HG03460 (cell line): ENCODE measurements around the gene PPM1H.

Experiments used
- ATAC-seq: cut with Tn5 transposase; IDR thresholded peaks from one replicate; pipeline ENCODE4 v1.9.1; 2021; ENCODE audit not compliant: unreplicated experiment

Gene PPM1H

GRCh38 chr12:62625228-62625627 lies 309.7 kb downstream of the PPM1H start:
- ATAC-seq = no peak

DNA sequence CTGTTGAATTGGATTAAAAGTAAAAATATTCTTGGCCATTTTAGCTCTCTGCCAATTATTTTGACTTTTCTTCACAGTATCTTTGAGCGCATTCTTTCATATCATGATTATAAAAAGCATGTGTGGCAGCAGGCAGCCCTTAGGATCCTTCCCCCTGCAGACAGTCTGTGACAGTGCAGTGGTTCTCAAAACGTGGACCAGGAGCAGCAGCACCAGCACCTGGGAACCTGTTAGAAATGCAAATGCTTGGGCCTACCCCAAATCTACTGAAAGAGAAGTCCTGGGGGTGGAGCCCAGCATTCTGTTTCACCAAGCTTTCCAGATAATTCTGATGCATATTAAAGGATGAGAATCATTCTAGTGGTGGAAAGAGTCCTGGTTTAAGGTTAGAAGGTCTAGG lies 312.8 kb downstream of the PPM1H start:
- no peak for ATAC-seq

DNA sequence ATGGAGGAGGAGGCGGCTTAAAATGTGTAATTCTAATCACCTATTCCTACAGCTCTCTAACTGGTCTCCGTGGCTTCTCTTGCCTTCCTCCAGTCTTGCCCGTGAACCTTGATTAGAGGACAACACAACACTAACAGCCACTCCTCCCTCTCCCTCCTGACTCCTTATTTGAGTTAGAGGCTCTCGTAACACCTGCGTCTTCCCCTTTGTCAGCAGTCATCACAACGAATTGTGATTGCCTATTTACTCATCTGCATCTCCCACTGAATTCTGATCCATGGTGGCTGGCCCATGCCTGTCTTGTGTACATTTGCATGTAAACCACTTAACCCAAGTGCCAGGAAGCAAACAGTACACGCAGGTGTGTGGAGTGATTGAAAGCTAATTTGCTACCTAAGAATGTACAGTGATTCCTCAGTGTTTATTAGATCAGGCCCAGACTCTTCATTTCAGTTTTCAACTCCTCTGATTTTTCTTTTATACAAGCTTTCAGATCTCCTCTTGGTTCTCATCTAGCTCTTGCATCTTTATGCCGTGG lies 313.8 kb downstream of the PPM1H start:
- ATAC-seq = no peak

GRCh38 chr12:62618930-62619329 lies 316.0 kb downstream of the PPM1H start:
- ATAC-seq = no peak

DNA sequence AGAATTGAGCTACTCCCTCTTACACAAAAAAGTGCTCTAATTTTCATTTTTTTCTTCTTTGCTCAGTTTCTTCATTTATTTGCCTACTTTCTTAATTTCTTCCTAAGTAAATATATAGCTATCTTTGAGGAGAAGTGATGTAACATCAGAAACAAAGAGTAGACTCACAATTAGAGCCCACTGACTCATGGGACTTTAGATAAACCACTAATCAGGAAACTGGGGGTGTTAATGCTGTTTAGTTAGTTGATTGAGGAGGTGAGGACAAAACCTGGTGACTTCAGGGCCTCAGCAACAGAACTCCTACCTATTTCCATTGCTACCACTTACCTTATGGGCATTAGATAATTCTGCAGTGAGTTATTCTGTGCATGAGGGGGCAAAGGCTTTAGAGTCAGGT lies 316.6 kb downstream of the PPM1H start:
- no peak for ATAC-seq

DNA sequence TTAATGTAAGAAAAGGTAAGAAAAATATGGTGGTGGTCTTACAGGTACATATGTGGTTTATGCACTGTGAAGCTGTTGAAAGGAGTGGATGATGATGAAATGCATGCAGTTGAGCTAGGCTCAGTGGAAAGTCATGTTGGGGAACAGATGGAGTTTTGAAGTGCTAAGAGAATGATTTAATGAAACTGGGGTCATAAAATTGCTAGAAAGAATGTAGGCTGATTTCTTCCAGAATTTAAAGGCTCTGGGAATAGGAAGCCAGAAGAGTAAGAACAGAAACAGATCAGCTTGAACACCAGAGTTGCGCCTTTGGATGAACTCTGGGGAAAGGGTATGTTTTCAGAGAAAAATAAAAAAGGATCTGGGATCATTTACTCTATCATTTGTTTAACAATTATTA lies 321.9 kb downstream of the PPM1H start:
- ATAC-seq = no peak

GRCh38 chr12:62606654-62607053 lies 328.3 kb downstream of the PPM1H start:
- no peak for ATAC-seq

- no peak for ATAC-seq
Observed at GRCh38 chr12:62605981-62606380, 329.0 kb downstream of the PPM1H start.

DNA sequence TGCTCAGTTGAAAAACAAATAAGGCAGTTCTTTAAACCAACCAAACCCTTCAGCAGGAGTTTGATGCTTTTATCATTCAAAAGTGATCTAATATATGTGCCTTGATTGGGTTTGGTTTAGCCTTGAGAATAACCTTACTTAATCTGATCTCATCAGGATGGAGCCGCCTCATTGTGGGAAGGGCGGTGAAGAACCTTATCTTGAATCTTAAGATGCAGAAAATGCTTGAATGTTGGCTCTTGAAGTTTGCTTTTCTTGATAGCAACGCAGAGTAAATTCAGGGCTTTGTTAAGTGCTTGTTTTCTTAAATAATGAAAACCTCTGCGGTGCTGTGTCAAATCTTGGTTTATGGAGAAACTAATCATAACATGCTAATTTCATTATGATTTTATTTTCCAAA lies 330.1 kb downstream of the PPM1H start:
- no peak for ATAC-seq

DNA sequence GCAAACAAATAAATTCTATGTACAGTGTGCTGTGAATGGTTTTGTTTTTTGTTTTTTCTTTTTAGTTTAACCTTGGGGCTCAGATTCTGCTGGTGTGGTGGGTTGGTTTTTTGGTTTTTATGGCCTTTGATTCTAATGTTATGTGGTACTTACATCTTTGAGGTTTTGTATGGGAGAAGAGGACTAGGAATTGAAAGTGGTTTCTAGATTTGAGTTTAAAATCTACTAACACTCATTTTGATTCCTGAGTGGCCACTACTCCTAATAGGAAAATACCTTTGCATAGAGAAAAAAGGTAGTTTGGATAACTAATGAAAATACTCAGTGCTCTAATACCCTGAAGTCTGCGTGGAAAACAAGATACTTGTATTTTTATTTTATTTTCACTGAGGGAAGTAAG lies 330.6 kb downstream of the PPM1H start:
- ATAC-seq = no peak

DNA sequence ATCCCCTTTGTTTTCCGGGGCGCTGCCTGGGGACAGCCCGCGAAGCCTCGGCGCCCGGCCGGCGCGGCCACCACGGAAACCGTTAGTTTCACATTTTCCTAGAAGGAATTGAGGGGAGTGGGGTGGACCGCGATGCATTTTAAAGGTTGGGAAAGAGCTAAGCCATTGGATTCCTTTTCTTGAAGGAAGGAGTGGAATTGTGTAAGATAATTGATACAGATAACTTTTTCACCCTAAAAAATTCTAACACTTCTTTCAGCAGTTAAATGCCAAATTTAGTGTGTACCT lies 331.2 kb downstream of the PPM1H start:
- ATAC-seq = no peak

GRCh38 chr12:62603061-62603810 lies 331.7 kb downstream of the PPM1H start:
- peak; percentile 60 for ATAC-seq

GRCh38 chr12:62602255-62603060 lies 332.5 kb downstream of the PPM1H start:
- ATAC-seq = peak; percentile 64

- ATAC-seq = no peak
Observed at GRCh38 chr12:62601765-62602164, 333.2 kb downstream of the PPM1H start.

- no peak for ATAC-seq
Observed at GRCh38 chr12:62599854-62600437, 335.0 kb downstream of the PPM1H start.

DNA sequence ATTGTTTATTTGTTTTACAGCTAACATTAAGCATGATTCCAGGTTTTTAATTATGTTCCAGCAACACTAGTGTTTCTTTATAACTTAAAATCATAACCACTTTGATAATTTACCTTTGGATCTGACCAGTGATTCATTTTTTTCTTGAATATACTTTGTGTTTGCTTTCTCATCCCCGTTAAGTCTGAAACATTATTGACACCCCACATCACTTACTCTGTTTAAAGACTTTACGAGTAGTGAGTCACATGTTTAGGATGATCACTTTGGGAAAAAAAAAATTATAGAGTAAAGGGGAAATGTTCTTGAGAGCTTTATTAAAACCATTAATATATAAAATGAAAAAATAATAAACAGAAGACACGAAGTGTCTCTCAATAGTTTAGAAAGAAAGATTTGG lies 336.1 kb downstream of the PPM1H start:
- no peak for ATAC-seq

GRCh38 chr12:62597253-62597652 lies 337.7 kb downstream of the PPM1H start:
- ATAC-seq = no peak
